HTERT RPE-1 (cell line): ENCODE data around the gene GALNS.

Experiments used
- in situ Hi-C: fragments of 300-500 bp; cut with MboI; formaldehyde crosslinking; loops from 4 replicates; pipeline ENCODE4 v1.14.3; 2020; ENCODE audit warnings: low sequenced_read_pairs

GALNS gene

DNA sequence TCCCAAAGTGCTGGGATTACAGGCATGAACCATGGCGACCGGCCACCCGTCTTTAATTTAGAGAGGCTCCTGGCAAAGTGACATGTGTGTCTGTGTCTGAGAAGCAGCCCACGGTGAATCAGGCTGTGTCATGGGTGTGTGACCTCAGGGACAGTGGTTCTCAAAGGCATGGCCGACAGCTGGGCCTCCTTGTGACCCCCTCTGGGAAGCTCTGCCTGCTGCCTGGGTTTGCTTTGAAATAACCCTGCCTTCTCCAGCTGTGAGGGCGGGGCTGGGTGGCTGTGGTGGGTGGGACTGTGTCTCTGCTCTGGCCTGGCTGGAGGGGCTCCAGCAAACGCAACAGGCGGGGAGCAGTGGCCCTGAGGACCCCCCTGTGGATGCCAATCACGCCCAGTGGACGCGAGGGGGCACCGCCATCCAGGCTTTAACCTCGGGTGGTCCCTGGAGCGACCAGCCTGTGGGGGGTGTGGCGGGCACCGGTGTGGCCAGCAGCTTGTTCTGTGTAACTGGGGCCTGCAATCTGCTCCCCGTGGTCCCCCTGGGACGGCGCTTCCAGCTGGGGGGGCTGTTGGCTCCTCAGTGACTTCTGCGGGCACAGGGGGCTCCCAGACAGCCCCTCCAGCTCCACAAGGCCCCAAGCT lies 36.2 kb downstream of the GALNS start:
- in situ Hi-C loops = no loop called here

DNA sequence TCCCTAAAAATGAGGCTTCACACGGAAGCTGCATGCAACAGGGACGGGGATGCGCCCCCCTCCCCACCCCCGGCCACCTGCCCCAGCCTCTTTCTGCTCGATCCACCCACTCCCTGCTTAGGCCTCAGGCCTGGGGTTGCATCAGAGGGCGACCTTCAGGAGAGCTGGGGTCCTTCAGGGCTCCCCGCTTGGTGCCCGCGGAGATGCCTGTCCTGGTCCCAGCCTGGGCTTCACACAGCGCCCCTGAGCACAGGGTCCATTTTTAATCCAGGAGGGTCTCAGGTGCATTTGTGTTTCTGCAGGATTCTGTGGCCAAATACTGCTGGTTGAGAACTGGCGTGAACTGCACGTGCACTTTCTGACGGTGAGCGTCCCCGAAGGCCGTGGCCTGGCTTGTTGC lies 37.6 kb downstream of the GALNS start:
- in situ Hi-C loops = no loop called here

DNA sequence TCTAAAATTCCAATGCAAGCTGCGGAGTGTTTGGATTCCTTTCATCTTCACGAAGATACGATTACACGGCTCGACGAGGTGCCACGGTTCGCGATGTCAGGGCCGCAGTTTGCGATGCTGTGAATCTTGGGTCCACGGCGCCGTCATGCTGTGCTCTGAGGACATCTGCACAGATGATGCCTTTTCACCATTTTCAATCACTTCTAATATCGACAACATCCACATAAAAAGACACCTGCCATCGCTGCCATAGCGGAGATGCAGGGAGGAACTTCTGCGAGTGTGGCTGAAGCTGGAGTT lies 38.2 kb downstream of the GALNS start:
- in situ Hi-C loops = no loop called here

DNA sequence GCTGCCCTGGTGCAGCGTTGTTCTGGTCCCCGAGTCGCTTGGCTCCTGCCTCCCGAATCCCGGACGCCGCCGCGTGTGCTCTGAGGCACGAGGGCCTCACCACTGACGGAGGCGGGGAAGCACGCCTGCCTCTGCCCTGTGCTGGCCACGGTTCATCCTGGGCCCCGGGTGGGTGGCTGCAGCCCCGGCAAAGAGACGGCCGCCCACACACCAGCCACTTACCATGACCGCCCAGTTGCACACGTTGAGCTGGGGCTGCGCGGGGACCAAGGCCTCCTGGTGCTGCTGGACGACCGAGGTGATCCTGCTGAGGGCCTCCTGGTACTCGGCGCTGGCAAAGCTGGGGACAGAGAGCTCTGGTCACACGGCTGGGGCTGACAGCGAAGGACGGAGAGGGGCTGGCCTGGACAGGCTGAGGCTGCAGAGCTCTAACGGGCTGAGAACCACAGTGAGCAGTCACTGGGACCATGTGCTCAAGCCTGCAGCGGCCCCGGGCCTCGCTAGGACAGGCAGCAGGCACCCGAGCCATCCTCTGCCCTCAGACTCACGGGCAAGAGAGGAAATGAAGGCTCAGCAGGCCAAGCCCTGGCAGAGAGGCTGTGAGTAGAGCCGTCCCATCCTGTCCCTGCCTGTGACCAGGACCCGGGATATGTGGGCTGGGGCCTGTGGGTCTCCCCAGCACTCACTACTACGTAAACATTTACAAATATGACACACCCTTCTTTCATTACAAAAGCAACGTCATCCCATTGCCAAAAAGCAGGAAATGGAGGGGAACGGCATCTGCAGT lies 38.8 kb downstream of the GALNS start:
- in situ Hi-C loops = no loop called here

DNA sequence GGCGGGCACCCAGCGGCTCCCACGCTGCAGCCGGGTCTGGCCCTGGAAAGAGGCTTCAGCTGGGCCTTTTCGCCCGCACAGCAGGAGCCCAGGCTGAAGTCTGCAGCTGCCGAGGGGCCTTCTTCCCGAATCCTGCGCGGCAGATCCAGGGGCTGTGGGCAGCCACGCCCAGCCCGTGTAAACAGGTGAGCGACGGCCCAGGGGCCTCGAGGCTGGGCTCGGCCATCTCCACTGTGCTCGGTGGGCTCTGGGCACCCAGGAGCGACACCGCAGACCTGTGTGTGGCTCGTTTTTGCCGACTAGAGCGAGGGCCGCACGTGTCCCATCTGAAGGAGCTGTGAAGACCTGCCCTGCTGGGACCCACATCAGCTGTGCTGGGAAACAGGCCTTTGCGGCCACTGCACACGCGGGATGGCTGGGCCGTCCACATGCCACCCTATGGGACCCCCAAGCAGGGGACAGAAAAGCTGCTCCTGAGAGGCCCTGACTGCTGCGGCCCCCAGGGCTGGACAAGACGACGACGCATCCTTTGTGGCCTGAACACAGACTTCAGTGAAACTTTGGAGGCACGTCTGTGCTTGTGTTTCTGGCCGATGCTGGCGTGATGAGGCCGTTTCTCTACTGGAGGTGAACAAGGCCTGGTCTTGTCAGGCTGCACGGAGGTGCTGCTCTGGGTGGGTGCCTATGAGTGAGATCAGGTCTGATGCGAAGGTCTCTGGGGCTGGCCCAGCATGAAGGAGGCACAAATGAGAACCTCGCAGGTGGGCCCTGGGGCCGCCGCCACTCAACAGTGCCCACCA lies 39.8 kb downstream of the GALNS start:
- in situ Hi-C loops = no loop called here

DNA sequence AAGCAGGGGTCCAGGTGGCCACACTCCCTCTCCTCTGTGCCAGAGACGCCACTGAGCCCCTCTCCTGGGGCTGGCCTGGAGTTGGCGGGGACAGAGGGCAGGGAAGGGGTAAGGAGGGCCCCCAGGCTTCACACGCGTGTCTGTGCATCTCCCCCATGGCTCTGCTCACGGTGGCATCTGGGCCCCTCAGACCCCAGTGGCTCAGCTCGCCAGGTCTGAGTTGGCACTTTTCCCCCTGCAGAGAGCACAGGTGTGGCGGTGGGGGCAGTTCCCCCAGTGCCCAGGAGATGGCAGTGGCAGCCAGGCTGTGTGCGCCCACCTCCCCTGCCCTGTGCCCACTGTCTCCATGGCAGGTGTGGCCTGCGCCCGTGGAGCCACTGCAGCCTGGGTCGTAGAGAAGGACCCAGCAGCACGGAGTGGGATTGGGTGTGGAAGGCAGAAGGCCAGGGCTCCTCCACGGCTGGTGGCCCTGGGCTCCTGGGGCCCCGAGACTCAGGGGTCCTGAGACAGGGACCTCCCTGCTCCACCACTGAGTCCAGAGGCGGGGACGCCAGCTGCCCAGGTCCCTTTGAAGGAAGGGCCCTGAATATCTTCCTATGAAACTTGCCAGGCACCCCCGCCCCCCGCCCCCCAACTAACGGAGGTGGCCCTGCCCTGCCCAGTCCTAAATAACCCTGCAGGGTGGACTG lies 40.7 kb downstream of the GALNS start:
- in situ Hi-C loops = no loop called here

DNA sequence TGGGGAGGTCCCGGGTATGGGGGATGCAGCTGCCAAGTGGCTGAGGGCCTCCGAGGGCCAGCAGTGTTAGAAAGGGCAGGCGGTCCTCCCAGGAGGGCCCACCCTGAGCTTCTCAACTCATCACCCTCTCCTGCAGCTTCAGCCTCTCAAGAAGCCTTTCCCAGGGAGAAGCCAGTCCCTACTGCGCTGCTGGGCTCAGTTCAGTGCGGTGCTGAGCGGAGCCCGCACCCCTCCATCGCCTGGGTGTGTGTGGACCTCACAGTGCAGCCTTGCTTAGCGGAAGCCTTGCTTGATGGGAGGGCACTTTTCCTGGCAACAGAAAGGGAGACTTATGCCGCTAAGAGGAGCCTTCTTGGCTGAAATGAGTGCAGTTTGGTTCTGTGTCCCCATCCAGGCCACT lies 41.5 kb downstream of the GALNS start:
- in situ Hi-C loops = no loop called here

DNA sequence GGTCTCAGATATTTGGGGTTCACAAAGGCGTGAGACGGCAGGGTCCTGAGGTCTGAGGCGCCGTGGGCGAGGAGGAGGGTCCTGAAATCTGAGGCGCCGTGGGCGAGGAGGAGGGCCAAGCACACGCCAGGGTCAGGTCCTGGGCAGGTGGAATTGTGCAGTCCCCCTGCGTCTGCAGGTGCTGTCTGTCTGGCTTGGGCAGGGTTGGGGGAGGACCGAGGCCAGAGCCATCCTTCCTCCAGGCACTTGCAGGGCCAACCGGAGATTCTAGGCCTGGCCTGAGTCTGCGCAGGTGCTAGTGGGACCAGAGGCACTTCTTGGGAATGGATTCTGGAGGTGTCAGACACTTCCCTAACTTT lies 42.6 kb downstream of the GALNS start:
- in situ Hi-C loops = no loop called here

DNA sequence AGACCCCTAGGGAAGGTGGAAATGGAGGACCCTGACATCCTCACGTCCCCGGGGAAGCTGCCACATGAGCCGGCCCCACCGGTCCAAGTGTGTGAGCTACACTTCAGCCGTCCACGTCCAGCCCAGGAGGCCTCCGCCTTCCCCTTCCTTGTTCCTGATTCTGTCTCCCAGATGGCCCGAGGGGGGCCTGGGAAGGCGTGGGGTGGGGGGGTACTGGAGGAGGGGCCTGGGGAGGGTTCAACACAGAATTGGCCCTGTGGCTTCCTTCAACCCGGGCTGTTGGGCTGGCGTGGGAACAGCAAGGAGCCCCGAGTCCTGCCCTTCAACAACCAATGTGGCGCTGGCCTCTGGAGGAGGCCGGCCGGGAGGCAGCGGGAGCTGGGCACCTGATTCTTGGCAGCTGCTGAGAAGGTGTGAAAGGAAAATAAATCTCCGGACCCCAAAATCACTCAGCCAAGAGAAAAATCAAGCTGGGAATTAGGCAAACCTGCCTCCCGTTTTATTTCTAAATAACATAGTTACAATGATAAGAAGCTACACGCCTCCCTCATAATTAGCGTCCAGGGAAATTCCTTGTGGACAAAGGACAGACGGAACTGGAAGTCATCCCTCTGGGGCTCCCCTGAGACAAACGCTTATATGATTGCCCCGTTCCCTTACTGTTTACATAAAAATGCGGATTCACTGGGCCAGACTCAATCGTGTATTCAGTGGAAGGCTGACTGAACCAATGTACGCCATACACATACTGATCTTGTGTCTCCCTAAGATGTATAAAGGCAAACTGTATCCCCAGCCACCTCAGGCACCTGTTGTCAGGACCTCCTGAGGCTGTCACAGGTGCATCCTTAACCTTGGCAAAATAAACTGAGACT lies 43.2 kb downstream of the GALNS start:
- in situ Hi-C loops = no loop called here

DNA sequence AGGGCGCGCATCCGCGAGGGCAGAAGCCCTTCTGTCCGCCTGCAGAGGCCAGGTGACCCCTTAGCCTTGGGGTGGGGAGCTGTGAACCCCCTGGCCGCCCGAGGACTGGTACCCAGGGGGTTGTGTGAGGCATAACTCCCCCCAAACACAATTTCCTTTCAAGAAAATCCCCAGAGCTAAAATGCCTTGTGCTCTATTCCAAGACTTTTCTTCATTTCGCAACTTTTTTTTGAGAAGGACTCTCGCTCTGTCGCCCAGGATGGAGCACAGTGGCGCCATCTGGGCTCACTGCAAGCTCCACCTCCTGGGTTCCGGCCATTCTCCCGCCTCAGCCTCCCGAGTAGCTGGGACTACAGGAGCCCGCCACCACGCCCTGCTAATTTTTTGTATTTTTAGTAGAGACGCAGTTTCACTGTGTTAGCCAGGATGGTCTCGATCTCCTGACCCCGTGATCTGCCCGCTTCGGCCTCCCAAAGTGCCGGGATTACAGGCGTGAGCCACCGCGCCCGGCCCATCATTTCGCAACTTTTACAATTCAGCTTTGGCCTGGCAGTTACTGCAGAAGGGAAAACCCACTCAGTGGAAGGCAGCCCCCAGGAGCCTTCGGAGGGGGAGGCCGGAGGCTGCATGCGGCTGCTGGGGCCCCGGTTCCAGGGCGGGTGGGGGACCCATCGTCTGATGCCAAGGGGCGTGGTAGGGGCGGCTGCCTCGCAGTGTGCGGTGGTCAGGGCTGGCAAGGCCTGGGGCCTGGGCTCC lies 44.1 kb downstream of the GALNS start:
- in situ Hi-C loops = no loop called here

DNA sequence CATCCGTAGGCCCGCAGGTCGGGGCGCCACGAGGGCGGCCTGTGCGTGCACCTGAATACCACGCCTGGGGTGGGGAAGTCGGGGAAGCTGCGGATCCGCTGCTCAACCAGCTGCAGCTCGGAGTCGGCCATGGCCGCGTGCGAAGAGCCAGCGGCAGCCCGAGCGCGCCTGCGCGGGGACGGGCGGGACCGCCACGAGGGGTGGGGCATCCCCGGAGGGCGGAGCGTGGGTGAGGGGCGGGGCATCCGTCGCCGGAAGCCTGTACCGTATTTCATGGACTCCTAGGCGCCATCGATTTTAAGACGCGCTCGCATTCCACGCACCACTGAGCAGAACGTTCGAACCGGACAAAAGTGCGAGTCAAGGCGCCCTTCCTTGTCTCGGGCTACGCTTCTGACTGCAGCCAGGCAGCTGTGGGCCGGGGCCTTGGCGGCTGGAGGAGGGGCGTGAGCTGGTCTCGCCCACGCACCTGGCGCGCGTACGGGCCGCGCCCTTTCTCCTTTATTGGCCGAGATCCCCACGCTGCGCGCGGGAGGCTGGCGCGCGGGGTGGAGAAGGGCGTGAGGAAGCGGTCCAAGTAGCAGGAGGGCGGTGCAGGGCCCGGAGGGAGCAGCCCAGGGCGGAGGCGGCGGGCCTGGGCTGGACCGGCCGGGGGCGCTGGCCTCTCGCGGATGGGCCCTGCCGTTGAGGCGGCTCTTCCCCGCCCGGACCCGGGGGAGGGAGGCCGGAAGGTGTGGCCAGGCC lies 44.8 kb downstream of the GALNS start, which contains the start of gene APRT:
APRT (minus strand) TSS at position 160 of the 744 bp plus-strand sequence; CDS start at position 131, 29 bp downstream.
- in situ Hi-C loops = no loop called here

DNA sequence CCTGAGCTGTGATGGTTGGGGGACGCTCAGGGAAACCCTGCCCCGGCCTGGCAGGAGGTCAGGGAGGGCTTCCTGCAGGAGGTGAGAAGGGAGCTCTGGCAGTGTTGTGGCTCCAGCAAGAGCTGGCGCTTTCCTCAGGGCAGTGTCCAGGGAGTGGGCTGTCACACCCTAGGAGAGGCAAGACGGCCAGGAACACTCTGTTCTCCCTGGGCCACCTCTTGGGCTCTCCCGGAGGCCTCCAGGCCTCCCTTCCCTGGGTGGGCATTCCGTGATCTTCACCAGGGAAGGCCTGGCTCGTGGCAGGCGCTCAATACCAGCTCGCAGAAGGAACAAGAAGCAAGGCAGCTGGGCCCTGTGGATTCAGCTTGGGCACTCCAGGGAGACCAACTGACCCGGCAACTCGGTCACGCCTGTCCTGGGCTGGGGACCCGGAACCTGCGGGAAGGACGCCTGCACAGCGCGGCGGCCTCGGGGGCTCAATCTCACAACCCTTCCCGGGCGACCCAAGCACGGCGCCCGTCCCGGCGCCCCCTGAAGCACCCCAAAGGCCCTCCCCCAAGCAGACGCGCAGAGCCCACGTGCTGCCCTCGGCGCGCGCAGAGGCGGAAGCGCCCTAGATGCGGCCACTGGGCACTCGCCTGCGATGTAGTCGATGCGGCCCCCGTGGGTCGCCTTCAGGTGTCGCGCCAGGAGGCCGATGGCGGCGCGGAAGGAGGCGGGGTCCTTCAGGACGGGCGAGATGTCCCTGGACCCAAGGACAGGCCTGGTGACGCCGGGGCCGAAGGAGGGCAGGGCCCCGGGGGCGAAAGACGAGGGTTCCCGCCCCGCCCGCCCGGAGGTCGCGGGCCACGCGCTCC lies 45.6 kb downstream of the GALNS start:
- in situ Hi-C loops = no loop called here

DNA sequence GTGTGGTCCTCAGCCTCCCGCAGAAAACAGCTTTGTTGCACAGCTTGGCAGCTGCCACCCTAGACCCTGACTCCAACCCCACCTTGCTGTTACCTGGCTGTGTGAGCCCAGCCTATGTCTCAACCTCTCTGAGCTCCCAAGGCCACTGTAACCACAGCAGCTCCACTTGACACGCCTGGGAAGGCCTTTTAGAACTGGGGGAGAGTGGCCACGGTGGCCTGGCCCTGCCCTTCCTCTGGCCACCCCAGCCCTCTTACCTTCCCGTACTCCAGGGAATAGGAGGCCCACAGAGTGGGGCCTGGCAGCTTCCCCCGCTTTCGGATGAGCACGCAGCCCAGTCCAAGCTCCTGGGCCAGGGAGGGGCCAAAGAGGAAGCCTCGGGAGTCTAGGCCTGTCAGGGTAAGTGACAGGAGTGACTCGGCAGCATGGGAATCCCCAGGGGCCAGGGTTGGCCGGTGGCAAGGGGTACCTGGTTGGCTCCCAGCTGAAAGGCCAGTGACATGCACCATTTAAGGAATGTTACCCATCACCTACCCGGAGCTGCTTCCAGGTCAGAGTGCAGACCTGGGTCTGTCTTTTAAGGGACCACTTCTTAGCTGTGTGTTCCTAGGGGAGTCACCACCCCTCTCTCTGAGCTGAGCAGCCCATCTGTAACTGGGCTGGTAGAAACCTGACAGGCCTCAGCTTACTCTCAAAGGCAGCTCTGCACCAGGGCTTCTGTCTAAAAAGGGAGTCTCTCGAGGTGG lies 46.4 kb downstream of the GALNS start:
- in situ Hi-C loops = no loop called here

DNA sequence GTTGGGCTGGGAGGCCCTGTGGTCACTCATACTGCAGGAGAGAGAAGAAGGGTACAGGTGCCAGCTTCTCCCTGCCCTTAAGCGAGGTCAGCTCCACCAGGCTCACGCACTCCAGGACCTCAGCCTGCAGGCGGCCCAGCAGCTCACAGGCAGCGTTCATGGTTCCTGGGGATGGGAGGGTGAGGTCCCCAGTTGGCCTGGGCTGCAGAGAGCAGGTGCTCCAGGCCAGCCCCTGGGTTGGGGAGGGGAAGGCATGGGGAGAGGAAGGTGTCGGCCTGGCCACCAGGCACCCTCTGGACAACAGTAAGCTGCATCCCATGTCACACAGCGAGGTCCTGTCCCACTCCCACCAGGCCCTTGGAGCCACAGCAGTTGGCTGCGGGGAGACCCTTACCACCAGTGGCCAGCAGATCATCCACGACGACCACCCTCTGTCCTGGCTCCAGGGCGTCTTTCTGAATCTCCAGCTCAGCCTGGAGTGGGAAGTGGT lies 47.0 kb downstream of the GALNS start:
- in situ Hi-C loops = no loop called here

DNA sequence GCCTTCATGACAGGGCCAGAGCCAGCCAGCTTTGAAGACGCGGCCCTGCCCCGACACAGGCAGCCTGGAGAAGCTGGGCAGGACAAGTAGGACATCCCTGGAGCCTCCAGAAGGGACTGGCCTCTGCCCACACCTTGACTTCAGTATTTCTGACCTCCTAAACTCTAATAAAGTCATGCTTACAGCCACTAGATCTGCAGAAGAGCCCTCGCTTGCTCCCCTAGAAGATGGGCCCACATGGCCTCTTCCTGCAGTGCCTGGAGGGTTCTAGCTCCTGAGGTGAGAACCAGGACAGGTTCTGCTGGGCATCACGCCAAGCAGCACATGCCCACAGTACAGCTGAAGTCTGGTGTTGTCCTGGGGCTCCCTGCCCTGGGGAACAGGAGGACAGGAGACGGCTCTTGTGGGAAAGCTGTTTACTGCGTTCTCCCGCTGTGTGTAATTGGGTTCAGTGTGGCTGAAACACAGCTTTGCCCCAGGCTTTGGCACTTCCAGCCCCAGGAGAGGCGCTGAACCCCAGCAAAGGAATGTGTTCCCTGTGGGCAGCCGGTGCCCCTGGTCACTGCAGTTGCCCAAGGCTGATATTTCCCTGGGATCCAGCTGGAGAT lies 47.6 kb downstream of the GALNS start:
- in situ Hi-C loops = no loop called here

DNA sequence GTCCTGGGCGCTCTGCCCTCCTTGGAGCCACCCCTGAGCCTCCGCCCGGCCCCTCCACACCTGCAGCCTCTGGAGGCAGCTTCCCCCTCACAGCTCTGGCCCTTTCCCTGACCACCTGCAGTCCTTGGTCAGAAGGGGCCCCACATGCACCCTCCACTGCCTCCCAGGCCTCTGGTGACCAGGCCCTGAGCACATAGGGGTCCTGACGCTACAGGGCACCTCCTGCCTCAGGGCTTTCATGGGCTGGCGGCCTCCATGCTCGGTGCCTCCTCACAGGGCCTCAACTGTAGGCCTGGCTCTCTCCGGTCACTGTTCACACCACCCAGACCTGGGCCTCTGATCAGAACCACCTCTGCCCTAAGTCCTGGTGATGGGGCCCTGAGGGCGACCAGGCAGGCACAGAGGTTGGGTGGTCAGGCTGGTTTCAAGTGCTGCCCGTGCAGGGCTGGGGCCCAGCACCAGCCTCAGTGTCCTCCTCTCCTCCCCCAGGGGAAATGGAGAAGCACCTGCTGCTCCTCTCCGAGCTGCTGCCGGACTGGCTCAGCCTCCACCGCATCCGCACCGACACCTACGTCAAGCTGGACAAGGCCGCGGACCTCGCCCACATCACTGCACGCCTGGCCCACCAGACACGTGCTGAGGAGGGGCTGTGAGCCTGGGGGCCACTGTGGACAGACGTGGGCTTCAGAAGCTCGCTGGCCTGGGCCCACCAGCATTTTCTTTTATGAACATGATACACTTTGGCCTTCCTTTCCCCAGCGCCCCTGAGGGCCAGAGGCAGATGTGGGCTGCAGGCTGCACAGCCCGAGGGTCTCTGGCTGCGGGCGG lies 48.9 kb downstream of the GALNS start:
- in situ Hi-C loops = no loop called here
